ENCODE data around the gene ADAM12. TPM values are rescaled to one million over a fixed set of nuclear protein-coding genes. Genes with fewer than 3 reads are reported as not detected.

The ADAM12 gene, protein sequence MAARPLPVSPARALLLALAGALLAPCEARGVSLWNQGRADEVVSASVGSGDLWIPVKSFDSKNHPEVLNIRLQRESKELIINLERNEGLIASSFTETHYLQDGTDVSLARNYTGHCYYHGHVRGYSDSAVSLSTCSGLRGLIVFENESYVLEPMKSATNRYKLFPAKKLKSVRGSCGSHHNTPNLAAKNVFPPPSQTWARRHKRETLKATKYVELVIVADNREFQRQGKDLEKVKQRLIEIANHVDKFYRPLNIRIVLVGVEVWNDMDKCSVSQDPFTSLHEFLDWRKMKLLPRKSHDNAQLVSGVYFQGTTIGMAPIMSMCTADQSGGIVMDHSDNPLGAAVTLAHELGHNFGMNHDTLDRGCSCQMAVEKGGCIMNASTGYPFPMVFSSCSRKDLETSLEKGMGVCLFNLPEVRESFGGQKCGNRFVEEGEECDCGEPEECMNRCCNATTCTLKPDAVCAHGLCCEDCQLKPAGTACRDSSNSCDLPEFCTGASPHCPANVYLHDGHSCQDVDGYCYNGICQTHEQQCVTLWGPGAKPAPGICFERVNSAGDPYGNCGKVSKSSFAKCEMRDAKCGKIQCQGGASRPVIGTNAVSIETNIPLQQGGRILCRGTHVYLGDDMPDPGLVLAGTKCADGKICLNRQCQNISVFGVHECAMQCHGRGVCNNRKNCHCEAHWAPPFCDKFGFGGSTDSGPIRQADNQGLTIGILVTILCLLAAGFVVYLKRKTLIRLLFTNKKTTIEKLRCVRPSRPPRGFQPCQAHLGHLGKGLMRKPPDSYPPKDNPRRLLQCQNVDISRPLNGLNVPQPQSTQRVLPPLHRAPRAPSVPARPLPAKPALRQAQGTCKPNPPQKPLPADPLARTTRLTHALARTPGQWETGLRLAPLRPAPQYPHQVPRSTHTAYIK
- 14.0 and 26.1 TPM in 2 replicates for total RNA-seq (2014; rRNA removed; shearing (Covaris generic); ENCODE audit: low replicate concordance)

- DNase-seq (ENCODE audit: low read depth), result peak; percentile 63
- in situ Hi-C loops (cut with HindIII; ENCODE audit: low pct_unique_long_range_greater_than_20kb, low sequenced_read_pairs), result no loop called here
Measured at GRCh38 chr10:126387931-126388911, at the start of gene ADAM12. Gene ADAM12 (minus strand): TSS chr10:126388477. CDS start chr10:126388145, 332 bp downstream.

- DNase-seq (ENCODE audit: low read depth), result no peak
- in situ Hi-C loops (cut with HindIII; ENCODE audit: low pct_unique_long_range_greater_than_20kb, low sequenced_read_pairs), result no loop called here
Measured at GRCh38 chr10:126437635-126438406, 49.5 kb upstream of the ADAM12 start.

GRCh38 chr10:126434235-126434634 lies 46.0 kb upstream of the ADAM12 start:
- in situ Hi-C loops (cut with HindIII; ENCODE audit: low pct_unique_long_range_greater_than_20kb, low sequenced_read_pairs), result no loop called here
- DNase-seq (ENCODE audit: low read depth), result no peak

- peak; percentile 8 for DNase-seq (ENCODE audit: low read depth)
- in situ Hi-C loops (cut with HindIII; ENCODE audit: low pct_unique_long_range_greater_than_20kb, low sequenced_read_pairs), result no loop called here
Measured at GRCh38 chr10:126433351-126433750, 45.1 kb upstream of the ADAM12 start.

- no peak for DNase-seq (ENCODE audit: low read depth)
- in situ Hi-C loops (cut with HindIII; ENCODE audit: low pct_unique_long_range_greater_than_20kb, low sequenced_read_pairs), result no loop called here
Measured at GRCh38 chr10:126432507-126432906, 44.2 kb upstream of the ADAM12 start.

DNA sequence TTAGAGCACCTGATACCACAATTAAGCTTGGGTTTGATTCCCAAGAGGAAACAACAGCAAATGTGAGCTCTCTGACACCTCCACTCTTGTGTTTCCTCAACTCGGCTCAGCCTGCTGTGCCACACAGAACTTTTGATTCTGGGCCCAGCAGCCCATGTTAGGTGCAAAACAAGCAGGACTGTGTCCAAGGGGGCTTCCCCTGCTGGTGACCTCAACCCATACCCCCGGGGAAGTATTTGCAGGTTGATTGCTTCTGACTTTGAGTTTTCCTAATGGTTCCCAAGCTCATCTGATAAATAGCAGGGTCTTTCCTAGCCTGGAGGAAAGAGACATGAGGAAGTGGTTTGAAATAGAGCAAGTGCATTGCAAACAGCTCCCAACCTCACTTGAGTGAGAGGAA lies 43.5 kb upstream of the ADAM12 start:
- in situ Hi-C loops (cut with HindIII; ENCODE audit: low pct_unique_long_range_greater_than_20kb, low sequenced_read_pairs), result no loop called here
- no peak for DNase-seq (ENCODE audit: low read depth)

GRCh38 chr10:126430512-126430911 lies 42.2 kb upstream of the ADAM12 start:
- DNase-seq (ENCODE audit: low read depth), result no peak
- in situ Hi-C loops (cut with HindIII; ENCODE audit: low pct_unique_long_range_greater_than_20kb, low sequenced_read_pairs), result no loop called here

GRCh38 chr10:126429275-126429674 lies 41.0 kb upstream of the ADAM12 start:
- DNase-seq (ENCODE audit: low read depth), result no peak
- in situ Hi-C loops (cut with HindIII; ENCODE audit: low pct_unique_long_range_greater_than_20kb, low sequenced_read_pairs), result no loop called here

DNA sequence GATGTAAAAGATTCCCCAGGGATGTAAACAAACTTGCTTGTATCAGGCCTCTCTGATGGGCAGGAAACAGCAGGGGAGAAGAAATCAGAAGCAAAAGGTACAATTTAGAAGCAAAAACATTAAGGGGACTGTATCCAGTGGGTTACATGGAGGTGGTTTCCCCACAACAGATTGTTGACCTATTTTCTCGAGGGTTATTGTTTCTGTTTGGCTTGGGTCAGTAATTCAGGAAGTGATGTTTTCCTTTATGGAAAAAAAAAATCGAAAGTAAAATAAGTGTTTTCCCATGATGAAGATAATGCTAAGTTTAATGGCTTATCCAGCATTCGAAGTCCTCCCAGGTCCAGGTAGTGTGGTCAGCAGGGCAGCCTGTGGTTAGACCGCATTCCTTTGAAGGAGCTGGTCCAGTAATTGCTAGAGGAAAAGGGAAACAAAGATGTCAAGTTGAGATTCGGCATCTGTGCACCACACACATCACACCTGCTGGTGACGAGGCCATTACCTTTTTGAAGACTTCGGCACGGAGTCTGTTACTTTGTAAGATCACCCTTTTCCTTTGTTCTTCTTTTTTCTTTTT lies 37.3 kb upstream of the ADAM12 start:
- no peak for DNase-seq (ENCODE audit: low read depth)
- in situ Hi-C loops (cut with HindIII; ENCODE audit: low pct_unique_long_range_greater_than_20kb, low sequenced_read_pairs), result no loop called here

GRCh38 chr10:126425032-126425431 lies 36.8 kb upstream of the ADAM12 start:
- no peak for DNase-seq (ENCODE audit: low read depth)
- in situ Hi-C loops (cut with HindIII; ENCODE audit: low pct_unique_long_range_greater_than_20kb, low sequenced_read_pairs), result no loop called here

- DNase-seq (ENCODE audit: low read depth), result peak; percentile 24
- in situ Hi-C loops (cut with HindIII; ENCODE audit: low pct_unique_long_range_greater_than_20kb, low sequenced_read_pairs), result no loop called here
Measured at GRCh38 chr10:126423732-126424491, 35.6 kb upstream of the ADAM12 start.

DNA sequence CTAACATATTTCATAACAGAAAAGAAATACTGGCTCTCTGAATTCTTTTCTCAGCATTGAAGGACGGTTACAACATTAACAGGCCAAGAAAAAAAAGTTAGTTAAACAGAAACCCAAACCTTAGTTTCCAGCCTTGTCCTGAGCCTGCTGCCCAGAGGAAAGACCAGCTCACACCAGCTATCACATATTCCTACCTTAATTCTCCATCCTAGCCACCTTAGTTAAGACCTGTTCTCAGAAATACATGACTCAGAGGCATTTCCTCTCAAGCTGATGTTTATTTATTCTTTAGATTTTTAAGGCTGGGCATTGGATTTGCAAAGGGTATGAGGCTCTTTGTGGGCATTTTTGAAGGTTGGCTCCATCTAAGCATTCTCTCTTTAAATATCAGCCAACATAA lies 34.3 kb upstream of the ADAM12 start:
- no peak for DNase-seq (ENCODE audit: low read depth)

DNA sequence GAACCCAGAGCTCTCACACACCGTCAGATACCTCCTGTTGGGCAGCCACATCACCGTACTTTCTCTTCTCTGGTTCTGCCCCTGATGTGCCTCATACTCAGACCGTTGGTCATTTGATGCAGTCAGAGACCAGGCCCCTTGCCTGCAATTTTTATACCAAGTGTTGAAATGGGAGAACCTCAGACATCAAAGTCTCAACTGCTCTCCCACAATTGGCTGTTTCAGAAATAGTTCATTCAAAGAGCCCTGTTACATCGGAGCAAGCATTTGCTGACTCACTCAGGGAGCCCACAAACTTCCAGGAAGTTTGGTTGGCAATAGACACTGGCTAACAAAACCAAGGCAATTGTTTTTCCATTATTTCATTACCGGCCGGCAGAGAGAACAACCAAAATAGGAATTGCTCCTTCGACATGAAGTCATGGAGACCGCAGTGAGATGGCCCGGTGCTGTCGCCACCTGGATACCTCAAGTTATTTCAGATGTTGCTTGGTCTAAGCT lies 33.5 kb upstream of the ADAM12 start:
- in situ Hi-C loops (cut with HindIII; ENCODE audit: low pct_unique_long_range_greater_than_20kb, low sequenced_read_pairs), result no loop called here
- peak; percentile 9 for DNase-seq (ENCODE audit: low read depth)

More for the DNA sequence above, 34.3 kb upstream of the ADAM12 start:
- in situ Hi-C loops (cut with HindIII; ENCODE audit: low pct_unique_long_range_greater_than_20kb, low sequenced_read_pairs), result no loop called here

DNA sequence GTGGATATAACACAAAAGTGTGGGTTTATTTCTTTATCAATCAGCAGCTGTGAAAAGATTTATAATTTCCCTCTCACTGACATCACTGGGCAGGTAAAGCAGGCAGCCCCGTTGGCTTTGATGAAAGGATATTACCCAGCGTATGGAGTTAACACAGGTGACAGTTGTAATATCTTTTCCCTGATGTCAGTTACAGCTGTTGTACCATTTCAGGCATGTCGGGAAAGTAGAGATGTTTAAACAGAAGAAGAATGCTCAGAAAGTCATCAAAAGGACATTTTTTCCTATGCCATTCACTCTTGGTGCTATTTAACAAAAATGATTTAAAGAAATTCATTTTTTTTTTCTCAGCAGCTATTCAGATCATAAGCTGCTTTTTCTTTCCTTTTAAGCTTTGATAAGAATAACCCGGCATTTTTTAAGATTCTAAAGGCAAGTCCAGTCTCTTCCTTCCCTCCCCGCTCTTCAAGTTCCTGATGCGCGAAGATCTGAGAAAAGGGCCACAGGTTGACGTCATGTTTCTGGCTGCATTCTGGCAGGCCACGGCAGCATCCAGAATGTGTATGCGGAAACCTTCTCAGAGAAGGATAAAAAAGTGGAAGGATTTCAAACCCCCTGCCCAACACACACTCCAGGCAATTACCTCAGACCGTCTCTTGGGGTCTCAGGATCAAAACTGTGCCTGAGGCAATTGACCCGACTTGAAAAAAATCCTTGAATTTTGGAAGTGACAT lies 32.5 kb upstream of the ADAM12 start:
- in situ Hi-C loops (cut with HindIII; ENCODE audit: low pct_unique_long_range_greater_than_20kb, low sequenced_read_pairs), result no loop called here
- DNase-seq (ENCODE audit: low read depth), result no peak

DNA sequence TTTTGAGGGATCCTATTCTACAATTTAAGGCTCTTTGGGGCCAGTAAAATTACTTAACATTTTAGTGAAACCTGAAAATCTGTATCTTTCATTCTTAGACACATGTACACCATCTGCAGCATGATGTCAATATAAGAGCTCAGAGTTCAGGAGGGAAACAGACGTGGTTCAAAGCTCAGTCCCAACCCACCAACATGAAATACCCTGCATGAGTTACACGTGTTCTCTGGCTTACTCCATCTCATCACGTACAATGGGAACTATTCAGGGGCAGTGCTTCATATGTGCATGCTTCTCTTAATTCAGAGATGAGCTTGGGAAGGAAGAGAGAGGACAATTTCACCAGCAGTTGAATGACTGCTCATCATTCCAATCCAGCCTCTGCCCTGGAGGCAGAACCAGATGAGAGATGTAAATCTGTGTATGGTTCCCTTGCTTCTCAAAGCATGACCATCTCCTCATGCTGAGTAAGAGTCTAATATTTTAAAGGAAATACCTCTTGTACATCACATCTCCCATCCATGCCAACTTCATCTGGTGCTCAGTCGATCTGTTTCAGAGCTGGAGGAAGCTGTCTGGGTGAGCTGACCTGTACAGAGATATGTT lies 29.0 kb upstream of the ADAM12 start:
- in situ Hi-C loops (cut with HindIII; ENCODE audit: low pct_unique_long_range_greater_than_20kb, low sequenced_read_pairs), result no loop called here
- no peak for DNase-seq (ENCODE audit: low read depth)

All from Caki2 (cell line).